Activated CD4-positive, alpha-beta T cell treated with anti-CD3 and anti-CD28 coated beads, Interleukin-2, amount 10 ng/mL, durations not matched to agents 7 days and 5 days (primary cell): ENCODE results near the gene CKM. TPM values are rescaled to one million over a fixed set of nuclear protein-coding genes. Genes with fewer than 3 reads are reported as not detected.

Source experiments
- CTCF ChIA-PET: fragments of 350-600 bp; sonication (Branson Sonifier 250); formaldehyde crosslinking; loops from one replicate; lab custom pipeline; 2021; ENCODE audit warnings: antibody characterized with exemption; lab: Charles Lee
- POLR2A ChIA-PET: fragments of 350-600 bp; sonication (Branson Sonifier 250); formaldehyde crosslinking; loops from one replicate; lab custom pipeline; 2021; ENCODE audit warnings: antibody characterized with exemption; lab: Charles Lee
- DNase-seq: peaks from one replicate; pipeline ENCODE4 v3.0.0-alpha.2; 2020
- H3K27ac Mint-ChIP-seq: one replicate; pipeline ENCODE4 v1.8.0; 2021; ENCODE audit warnings: mild to moderate bottlenecking, moderate library complexity, mixed read lengths
- H3K27me3 Mint-ChIP-seq: one replicate; pipeline ENCODE4 v1.8.0; 2021; ENCODE audit warnings: mixed read lengths
- H3K36me3 Mint-ChIP-seq: one replicate; pipeline ENCODE4 v1.8.0; 2021; ENCODE audit warnings: low read depth, mixed read lengths
- H3K4me1 Mint-ChIP-seq: one replicate; pipeline ENCODE4 v1.8.0; 2021; ENCODE audit warnings: mixed read lengths
- H3K4me3 Mint-ChIP-seq: one replicate; pipeline ENCODE4 v1.8.0; 2021; ENCODE audit warnings: mild to moderate bottlenecking, moderate library complexity, mixed read lengths
- H3K9me3 Mint-ChIP-seq: one replicate; pipeline ENCODE4 v1.8.0; 2021; ENCODE audit warnings: mixed read lengths
- total RNA-seq, 2 experiments: library from RNA; stranded (reverse); gene quantifications; one replicate each; pipeline ENCODE4 v1.2.3, GENCODE V29; 2021

The CKM gene
- total RNA-seq, 2 experiments from 2014 or later = not detected

- Mint-ChIP-seq H3K27ac (no peak overlapping the region), H3K36me3 (no peaks in the 10 kb centered on the region), H3K4me1 (no peaks in the 10 kb centered on the region), H3K4me3 (no peak overlapping the region), H3K27me3 (no peaks in the 10 kb centered on the region), H3K9me3 (no peaks in the 10 kb centered on the region)
- CTCF ChIA-PET = interaction anchor here (0.6 kb wide), 1 partner anchor 39 kb away, joined by 3 read pairs; no protein-coding TSS in a partner anchor
- POLR2A ChIA-PET = interaction anchor here (0.6 kb wide), 1 partner anchor 30 kb away, joined by 3 read pairs; no protein-coding TSS in a partner anchor
- DNase-seq = no peak
Measured at GRCh38 chr19:45305421-45305820, 17.3 kb downstream of the CKM start.

GRCh38 chr19:45305007-45305406 is 17.7 kb downstream of the CKM start:
- H3K4me3 Mint-ChIP-seq = no peak overlapping the region

GRCh38 chr19:45304141-45304926 is 18.3 kb downstream of the CKM start:
- CTCF ChIA-PET = interaction anchor here (0.9 kb wide), 1 partner anchor 13 kb away, joined by 3 read pairs; no protein-coding TSS in a partner anchor

More at GRCh38 chr19:45305007-45305406, 17.7 kb downstream of the CKM start:
- Mint-ChIP-seq H3K9me3 (no peaks in the 10 kb centered on the region), H3K36me3 (no peaks in the 10 kb centered on the region), H3K27ac (no peak overlapping the region), H3K4me1 (no peaks in the 10 kb centered on the region), H3K27me3 (no peaks in the 10 kb centered on the region)
- no peak for DNase-seq
- CTCF ChIA-PET = interaction anchor here (0.9 kb wide), 1 partner anchor 12 kb away, joined by 3 read pairs; no protein-coding TSS in a partner anchor
- POLR2A ChIA-PET = interaction anchor here (0.6 kb wide), 1 partner anchor 30 kb away, joined by 3 read pairs; no protein-coding TSS in a partner anchor

GRCh38 chr19:45303269-45304060 is 19.2 kb downstream of the CKM start:
- Mint-ChIP-seq H3K27ac (no peak overlapping the region), H3K27me3 (no peaks in the 10 kb centered on the region), H3K36me3 (no peaks in the 10 kb centered on the region), H3K9me3 (no peaks in the 10 kb centered on the region), H3K4me1 (no peaks in the 10 kb centered on the region), H3K4me3 (no peak overlapping the region)
- ChIA-PET POLR2A (no interaction called here), CTCF (no interaction called here)
- DNase-seq = no peak

More at GRCh38 chr19:45304141-45304926, 18.3 kb downstream of the CKM start:
- no peak overlapping the region for H3K4me3 Mint-ChIP-seq
- no peaks in the 10 kb centered on the region for H3K4me1 Mint-ChIP-seq
- H3K9me3 Mint-ChIP-seq = no peaks in the 10 kb centered on the region
- H3K36me3 Mint-ChIP-seq = no peaks in the 10 kb centered on the region
- no peaks in the 10 kb centered on the region for H3K27me3 Mint-ChIP-seq
- POLR2A ChIA-PET = interaction anchor here (0.5 kb wide), 1 partner anchor 17 kb away, joined by 8 read pairs; no protein-coding TSS in a partner anchor
- DNase-seq = no peak
- H3K27ac Mint-ChIP-seq = no peak overlapping the region

GRCh38 chr19:45302416-45302815 is 20.3 kb downstream of the CKM start:
- no peaks in the 10 kb centered on the region for H3K9me3 Mint-ChIP-seq
- POLR2A ChIA-PET = no interaction called here
- CTCF ChIA-PET = no interaction called here
- DNase-seq = no peak
- H3K4me3 Mint-ChIP-seq = no peak overlapping the region
- H3K27ac Mint-ChIP-seq = no peak overlapping the region
- no peaks in the 10 kb centered on the region for H3K27me3 Mint-ChIP-seq
- no peaks in the 10 kb centered on the region for H3K4me1 Mint-ChIP-seq
- no peaks in the 10 kb centered on the region for H3K36me3 Mint-ChIP-seq

GRCh38 chr19:45299719-45300118 is 23.0 kb downstream of the CKM start:
- ChIA-PET CTCF (no interaction called here), POLR2A (no interaction called here)
- Mint-ChIP-seq H3K27ac (no peak overlapping the region), H3K4me3 (no peak overlapping the region), H3K36me3 (peaks cover 3% of the 10 kb centered on the region), H3K4me1 (no peaks in the 10 kb centered on the region), H3K27me3 (no peaks in the 10 kb centered on the region), H3K9me3 (no peaks in the 10 kb centered on the region)
- DNase-seq = no peak

GRCh38 chr19:45298264-45298663 is 24.4 kb downstream of the CKM start:
- DNase-seq = no peak
- no peak overlapping the region for H3K27ac Mint-ChIP-seq
- CTCF ChIA-PET = interaction anchor here (1.0 kb wide), 1 partner anchor 9 kb away, joined by 6 read pairs; no protein-coding TSS in a partner anchor
- H3K4me1 Mint-ChIP-seq = no peaks in the 10 kb centered on the region
- POLR2A ChIA-PET = no interaction called here
- H3K27me3 Mint-ChIP-seq = no peaks in the 10 kb centered on the region
- H3K9me3 Mint-ChIP-seq = no peaks in the 10 kb centered on the region
- peaks cover 3% of the 10 kb centered on the region for H3K36me3 Mint-ChIP-seq
- no peak overlapping the region for H3K4me3 Mint-ChIP-seq

- H3K27ac Mint-ChIP-seq = no peak overlapping the region
Measured at GRCh38 chr19:45297674-45298073, 25.0 kb downstream of the CKM start.

GRCh38 chr19:45296355-45296754 is 26.3 kb downstream of the CKM start:
- Mint-ChIP-seq H3K27me3 (no peaks in the 10 kb centered on the region), H3K27ac (no peak overlapping the region), H3K36me3 (peaks cover 10% of the 10 kb centered on the region), H3K4me1 (no peaks in the 10 kb centered on the region), H3K4me3 (no peak overlapping the region), H3K9me3 (peaks cover 2% of the 10 kb centered on the region)
- CTCF ChIA-PET = interaction anchor here (1.1 kb wide), 1 partner anchor 13 kb away, joined by 3 read pairs; no protein-coding TSS in a partner anchor
- POLR2A ChIA-PET = no interaction called here
- no peak for DNase-seq

More at GRCh38 chr19:45297674-45298073, 25.0 kb downstream of the CKM start:
- H3K4me3 Mint-ChIP-seq = no peak overlapping the region
- ChIA-PET POLR2A (no interaction called here), CTCF (interaction anchor here (1.0 kb wide), 1 partner anchor 8 kb away, joined by 6 read pairs; no protein-coding TSS in a partner anchor)
- peaks cover 3% of the 10 kb centered on the region for H3K36me3 Mint-ChIP-seq
- H3K27me3 Mint-ChIP-seq = no peaks in the 10 kb centered on the region
- DNase-seq = no peak
- no peaks in the 10 kb centered on the region for H3K9me3 Mint-ChIP-seq
- H3K4me1 Mint-ChIP-seq = no peaks in the 10 kb centered on the region

GRCh38 chr19:45295873-45296272 is 26.8 kb downstream of the CKM start:
- no peak for DNase-seq
- H3K9me3 Mint-ChIP-seq = peaks cover 2% of the 10 kb centered on the region
- no peaks in the 10 kb centered on the region for H3K27me3 Mint-ChIP-seq
- CTCF ChIA-PET = interaction anchor here (1.1 kb wide), 1 partner anchor 13 kb away, joined by 3 read pairs; no protein-coding TSS in a partner anchor
- H3K36me3 Mint-ChIP-seq = peaks cover 11% of the 10 kb centered on the region
- H3K4me1 Mint-ChIP-seq = no peaks in the 10 kb centered on the region
- H3K27ac Mint-ChIP-seq = no peak overlapping the region
- POLR2A ChIA-PET = no interaction called here
- no peak overlapping the region for H3K4me3 Mint-ChIP-seq

- ChIA-PET POLR2A (no interaction called here), CTCF (no interaction called here)
- Mint-ChIP-seq H3K4me1 (no peaks in the 10 kb centered on the region), H3K36me3 (peaks cover 11% of the 10 kb centered on the region), H3K4me3 (no peak overlapping the region), H3K27ac (no peak overlapping the region), H3K9me3 (peaks cover 2% of the 10 kb centered on the region), H3K27me3 (no peaks in the 10 kb centered on the region)
- no peak for DNase-seq
Measured at GRCh38 chr19:45294291-45295029, 28.2 kb downstream of the CKM start.

- Mint-ChIP-seq H3K27me3 (no peaks in the 10 kb centered on the region), H3K36me3 (peaks cover 11% of the 10 kb centered on the region), H3K27ac (no peak overlapping the region), H3K4me1 (no peaks in the 10 kb centered on the region), H3K4me3 (no peak overlapping the region), H3K9me3 (peaks cover 2% of the 10 kb centered on the region)
- no peak for DNase-seq
- POLR2A ChIA-PET = no interaction called here
- CTCF ChIA-PET = no interaction called here
Measured at GRCh38 chr19:45293682-45294081, 29.0 kb downstream of the CKM start.
